Skin epidermis (tissue), 12 donors: ENCODE measurements around the gene RNF144A.

Experiments used
- H3K27ac ChIP-seq, 21 experiments: fragments of 200-600 bp; sonication (generic) in 11 of 21; one replicate each; pipeline ENCODE4 v1.5.0; 2020; ENCODE audit warnings: mild to moderate bottlenecking in 3 of 21, inconsistent platforms in 2 of 21, moderate library complexity in 2 of 21
- H3K4me3 ChIP-seq, 7 experiments: fragments of 200-600 bp; sonication (generic) in 2 of 7; one replicate each; pipeline ENCODE4 v1.5.0; 2020; ENCODE audit warnings: inconsistent platforms in 2 of 7, mild to moderate bottlenecking in 2 of 7, moderate library complexity in 1 of 7

Gene RNF144A

DNA sequence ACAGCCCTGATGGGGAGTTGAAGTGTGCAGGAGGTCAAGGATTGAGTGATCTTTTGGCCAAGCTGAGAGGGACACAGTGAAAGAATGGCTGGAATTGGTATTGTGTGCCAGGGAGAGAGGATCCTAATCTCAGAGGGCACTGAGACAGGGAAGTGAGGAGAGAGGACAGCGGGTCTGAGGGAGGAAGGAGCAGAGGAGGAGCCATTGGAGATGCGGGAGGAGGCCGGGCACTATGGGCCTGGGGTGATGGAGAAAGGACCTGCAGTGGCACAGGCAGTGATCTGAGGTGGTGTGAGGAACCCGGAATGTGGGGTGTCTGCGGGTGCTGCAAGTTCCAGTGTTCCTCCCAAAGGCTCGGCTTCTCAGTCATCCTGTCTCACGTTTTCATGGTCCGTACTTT, 26.8 kb downstream of the RNF144A start:
- no peak overlapping the region for H3K4me3 ChIP-seq
- H3K27ac ChIP-seq, result peak overlapping the region in 6 of 21 experiments; percentile 13 to 79 (median 58)

DNA sequence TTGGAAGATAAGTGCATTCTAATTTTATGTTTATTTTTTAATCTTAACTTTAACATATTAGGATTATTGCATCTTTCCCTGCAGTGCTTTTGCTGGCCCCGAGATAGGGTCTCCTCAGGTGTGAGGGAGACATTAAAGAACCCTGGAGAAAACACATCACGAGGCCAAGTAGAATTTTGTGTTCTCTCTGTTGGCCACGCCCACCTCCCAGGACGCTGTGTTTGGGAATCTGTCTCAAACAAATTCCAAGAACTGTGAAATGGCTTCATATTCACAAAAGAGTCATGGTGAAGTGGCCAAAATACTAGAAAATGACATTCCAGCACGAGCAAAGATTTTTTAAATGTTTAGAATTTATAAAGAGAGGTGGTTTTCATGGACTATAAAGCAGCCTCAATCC, 27.3 kb downstream of the RNF144A start:
- H3K27ac ChIP-seq, result peak overlapping the region in 6 of 21 experiments; percentile 15 to 79 (median 58)
- H3K4me3 ChIP-seq, result no peak overlapping the region

- no peak overlapping the region for H3K4me3 ChIP-seq
- peak overlapping the region in 12 of 21 experiments; percentile 2 to 79 (median 36) for H3K27ac ChIP-seq
These were observed 28.0 kb downstream of the RNF144A start for GRCh38 chr2:6945087-6945813.

DNA sequence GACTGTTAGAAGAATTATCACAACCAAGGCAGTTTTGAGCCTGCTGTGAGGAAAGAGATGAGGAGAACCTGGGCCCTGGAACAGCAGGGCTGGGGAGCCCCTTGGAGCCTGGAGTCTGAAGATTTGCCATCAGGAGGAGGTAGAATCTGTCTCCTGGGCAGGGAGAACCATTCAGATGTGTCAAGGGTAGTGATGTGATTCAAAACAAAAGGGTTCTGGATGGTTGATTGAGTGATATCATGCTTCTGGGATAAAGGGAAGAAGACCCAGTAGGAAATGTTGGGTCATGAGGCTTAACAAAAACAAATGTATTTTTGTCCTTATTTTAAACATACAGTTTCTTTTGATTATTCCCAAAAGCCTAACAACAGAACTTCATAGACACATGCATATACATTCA, 28.6 kb downstream of the RNF144A start:
- H3K4me3 ChIP-seq, result no peak overlapping the region
- H3K27ac ChIP-seq, result peak overlapping the region in 10 of 21 experiments; percentile 4 to 79 (median 50)

DNA sequence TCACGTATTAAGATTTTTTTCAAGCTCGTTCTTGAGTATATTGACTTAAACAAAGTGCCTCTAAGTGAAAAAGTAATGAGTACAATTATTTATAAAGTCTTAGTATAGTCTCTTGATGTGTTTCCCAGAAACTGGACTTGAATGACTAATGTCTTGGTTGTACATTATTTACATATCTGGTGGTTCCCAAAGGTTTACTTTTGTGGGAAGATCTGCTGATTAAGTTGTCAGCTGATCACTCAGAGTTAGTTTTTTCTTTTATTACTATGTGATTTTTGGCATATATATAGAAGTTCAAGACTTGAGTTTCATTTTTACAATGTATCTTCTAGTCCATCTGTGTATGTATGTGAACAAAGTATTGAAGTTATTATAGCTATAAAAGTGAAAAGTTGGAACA, 29.5 kb downstream of the RNF144A start:
- H3K27ac ChIP-seq, result peak overlapping the region in 2 of 21 experiments; percentile 15 to 58
- no peak overlapping the region for H3K4me3 ChIP-seq

- Histone ChIP-seq H3K4me3 (no peak overlapping the region), H3K27ac (peak overlapping the region in 13 of 21 experiments; percentile 11 to 65 (median 29))
These were observed 30.9 kb downstream of the RNF144A start for GRCh38 chr2:6947929-6948676.

DNA sequence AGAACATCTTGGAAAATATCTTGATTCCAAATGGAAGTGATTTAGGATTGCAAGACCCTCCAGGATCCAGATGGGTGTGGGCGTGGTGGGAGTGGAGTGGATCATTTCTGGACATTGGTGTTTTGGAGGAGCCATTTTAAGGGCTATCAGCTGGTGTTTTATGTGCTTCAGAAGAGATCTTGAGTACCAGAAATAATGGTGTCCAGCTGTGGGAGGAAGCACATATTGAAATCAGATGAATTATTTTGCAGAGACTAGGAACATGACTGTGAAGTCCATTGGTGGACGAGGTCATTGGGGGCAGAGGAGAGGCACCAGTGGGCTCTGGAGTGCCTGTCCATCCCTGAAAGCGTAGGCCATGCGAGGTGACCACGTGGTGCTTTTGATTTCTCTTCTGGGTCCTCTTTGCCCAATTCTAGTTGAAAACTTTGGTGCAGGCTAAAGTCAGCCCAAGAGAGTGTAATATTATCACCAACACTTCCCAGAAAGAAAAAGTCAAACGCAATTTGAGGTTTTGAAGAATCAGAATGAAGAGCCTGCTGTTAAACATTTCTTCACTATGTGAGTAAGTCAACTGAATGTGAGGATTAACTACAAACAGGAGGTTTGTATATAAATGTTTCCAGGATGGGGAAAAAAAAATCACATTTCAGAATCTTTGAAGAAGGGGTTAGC, 31.6 kb downstream of the RNF144A start:
- Histone ChIP-seq H3K4me3 (no peak overlapping the region), H3K27ac (peak overlapping the region in 15 of 21 experiments; percentile 0 to 65 (median 29))

- H3K27ac ChIP-seq, result peak overlapping the region in 3 of 21 experiments; percentile 1 to 21 (median 21)
These were observed 33.8 kb downstream of the RNF144A start for GRCh38 chr2:6951046-6951445.

GRCh38 chr2:6952101-6952500, 34.9 kb downstream of the RNF144A start:
- Histone ChIP-seq H3K4me3 (no peak overlapping the region), H3K27ac (peak overlapping the region in 2 of 21 experiments; percentile 1 to 37)

More at GRCh38 chr2:6951046-6951445, 33.8 kb downstream of the RNF144A start:
- no peak overlapping the region for H3K4me3 ChIP-seq

DNA sequence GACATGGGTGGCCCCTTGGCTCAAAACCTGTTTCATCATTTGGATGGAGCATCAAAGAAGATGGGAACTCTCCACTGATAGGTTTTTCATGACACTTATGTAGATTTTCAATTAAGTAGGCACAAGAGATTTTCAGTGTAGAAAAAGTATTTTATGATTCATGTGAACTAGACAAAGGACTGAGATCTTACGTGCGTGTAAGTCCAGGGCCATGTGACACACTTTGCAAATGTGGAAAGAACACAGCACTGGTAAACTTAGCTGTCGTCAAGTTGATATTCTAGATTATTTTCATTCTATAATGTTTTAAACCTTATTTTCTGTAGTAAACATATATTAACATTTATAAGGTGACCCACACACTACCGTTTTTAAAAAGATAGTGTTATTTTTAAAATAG, 37.4 kb downstream of the RNF144A start:
- Histone ChIP-seq H3K27ac (peak overlapping the region in 1 of 21 experiments; percentile 27), H3K4me3 (no peak overlapping the region)

DNA sequence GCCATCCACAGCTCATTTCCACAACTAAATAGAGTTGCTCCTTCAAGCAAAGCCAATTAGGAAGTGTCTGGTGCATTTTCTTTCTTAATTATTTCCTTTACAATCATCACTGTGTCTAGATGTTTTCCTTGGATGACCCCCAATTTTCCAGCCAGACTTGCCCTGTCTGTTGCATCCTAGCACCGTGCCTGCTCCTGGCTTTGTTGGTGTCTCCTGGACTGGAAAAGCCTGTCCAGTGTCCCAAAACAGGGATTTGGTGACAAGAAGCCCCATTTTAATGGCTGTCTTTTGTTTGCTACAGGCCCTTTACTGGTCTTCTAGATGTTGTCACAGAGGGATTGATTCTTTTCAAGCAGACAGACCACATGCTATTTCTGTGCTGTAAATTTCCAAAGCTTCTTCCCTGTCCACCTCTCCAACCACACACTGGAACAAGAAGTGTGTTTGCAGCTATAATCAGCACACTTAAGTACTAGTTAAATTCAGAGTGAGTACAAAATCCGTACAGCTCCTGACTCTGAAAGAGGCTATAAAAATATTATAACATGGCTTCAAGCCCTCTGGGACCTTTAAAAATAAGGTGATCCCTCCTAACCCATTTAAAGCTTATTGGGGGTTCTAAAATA, 38.4 kb downstream of the RNF144A start:
- no peak overlapping the region for H3K4me3 ChIP-seq

GRCh38 chr2:6956566-6956965, 39.4 kb downstream of the RNF144A start:
- H3K4me3 ChIP-seq, result no peak overlapping the region
- peak overlapping the region in 1 of 21 experiments; percentile 4 for H3K27ac ChIP-seq

More for the DNA sequence above, 38.4 kb downstream of the RNF144A start:
- H3K27ac ChIP-seq, result peak overlapping the region in 6 of 21 experiments; percentile 2 to 27 (median 14)

GRCh38 chr2:6957031-6957714, 40.0 kb downstream of the RNF144A start:
- Histone ChIP-seq H3K27ac (peak overlapping the region in 1 of 21 experiments; percentile 4), H3K4me3 (no peak overlapping the region)

GRCh38 chr2:6957910-6958615, 40.9 kb downstream of the RNF144A start:
- H3K27ac ChIP-seq, result no peak overlapping the region
- no peak overlapping the region for H3K4me3 ChIP-seq

DNA sequence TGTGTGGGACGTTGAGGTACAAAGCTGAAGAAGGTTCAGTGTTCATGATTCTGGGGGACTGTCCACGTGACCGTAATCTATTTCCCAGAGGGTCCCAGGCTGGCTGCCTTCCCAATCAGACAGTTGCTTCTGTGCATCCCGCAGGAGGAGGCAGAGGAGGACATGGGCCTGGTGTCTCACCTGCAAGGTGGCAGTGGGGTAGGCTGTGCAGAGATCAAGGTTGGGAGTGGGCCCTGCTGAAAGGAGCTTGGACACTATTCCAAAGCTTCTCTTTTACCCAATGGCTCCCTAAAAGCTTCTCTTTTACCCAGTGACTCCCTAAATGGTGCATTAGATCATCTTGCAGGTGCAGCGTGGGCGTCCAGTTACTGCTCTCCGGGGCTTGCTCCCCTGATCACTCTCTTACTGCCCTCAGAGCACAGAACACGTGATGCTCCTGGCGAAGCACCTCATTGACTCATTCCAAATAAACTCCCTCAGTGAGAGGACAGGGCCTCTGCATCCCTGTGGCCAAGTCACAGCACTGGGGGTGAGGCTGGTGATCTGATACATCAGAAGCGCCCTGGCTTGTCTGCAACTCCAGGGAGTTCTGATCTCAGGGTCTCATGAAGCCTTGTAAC, 41.5 kb downstream of the RNF144A start:
- Histone ChIP-seq H3K4me3 (no peak overlapping the region), H3K27ac (no peak overlapping the region)

DNA sequence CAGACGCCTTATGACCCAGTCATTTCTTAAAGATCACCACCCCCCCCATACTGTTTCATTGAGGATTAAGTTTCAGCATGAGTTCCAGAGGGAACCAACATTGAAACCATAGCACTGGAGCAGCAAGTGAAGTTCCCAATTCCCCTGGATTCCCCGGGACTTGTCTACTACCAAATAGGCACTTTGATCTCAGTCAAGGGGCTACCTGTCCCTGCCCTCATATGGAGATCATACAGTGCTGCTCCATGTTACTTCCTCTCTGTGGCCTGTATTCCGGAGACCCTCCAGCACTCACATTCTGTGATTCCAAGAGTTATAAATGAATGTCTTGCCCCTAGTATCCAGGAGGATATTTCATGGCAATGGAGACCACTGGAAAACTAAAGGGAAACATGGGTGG, 42.5 kb downstream of the RNF144A start:
- H3K27ac ChIP-seq, result peak overlapping the region in 2 of 21 experiments; percentile 0 to 47
- no peak overlapping the region for H3K4me3 ChIP-seq

- Histone ChIP-seq H3K27ac (peak overlapping the region in 4 of 21 experiments; percentile 0 to 48 (median 36)), H3K4me3 (no peak overlapping the region)
These were observed 43.4 kb downstream of the RNF144A start for GRCh38 chr2:6960659-6961058.

DNA sequence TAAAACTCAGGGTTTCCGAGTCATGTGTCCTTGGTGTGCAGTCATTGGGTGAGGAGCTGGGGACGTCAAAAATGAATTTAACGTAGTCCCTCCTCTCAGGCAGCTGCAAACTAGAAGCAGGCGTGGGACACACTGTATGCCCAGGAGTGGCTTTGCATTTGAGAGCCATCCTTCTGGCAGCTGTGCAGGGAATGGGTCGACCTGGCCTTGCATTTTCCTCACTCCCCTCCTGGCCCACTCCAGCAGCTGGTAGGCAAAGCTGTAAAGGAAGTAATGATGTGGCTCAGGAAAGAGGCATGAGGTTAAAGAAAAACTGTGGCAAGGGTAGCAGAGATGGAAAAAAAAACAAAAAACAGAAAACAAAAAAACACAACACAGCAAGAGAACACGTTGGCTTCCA, 46.5 kb downstream of the RNF144A start:
- H3K27ac ChIP-seq, result no peak overlapping the region
- no peak overlapping the region for H3K4me3 ChIP-seq
